H1 (cell line): Measurements from ENCODE around the gene SHROOM2. TPM values are rescaled to one million over a fixed set of nuclear protein-coding genes. Genes with fewer than 3 reads are reported as not detected.

Experiments used
- CTCF ChIA-PET: fragments of 300-600 bp; sonication (Branson Sonifier 250); formaldehyde crosslinking; loops from one replicate; lab custom pipeline; 2021; ENCODE audit not compliant: partially characterized antibody; lab: Charles Lee
- POLR2A ChIA-PET: fragments of 300-600 bp; sonication (Branson Sonifier 250); formaldehyde crosslinking; loops from one replicate; lab custom pipeline; 2021; ENCODE audit warnings: inconsistent platforms; ENCODE audit not compliant: partially characterized antibody; lab: Charles Lee
- DNase-seq, 2 experiments: peaks; one replicate each; pipeline versions ENCODE4 v3.0.0 to v3.0.0-alpha.2; 2010 to 2022; ENCODE audit warnings: low spot score in 2 of 2, low read depth in 1 of 2, mixed read lengths in 1 of 2
- FAIRE-seq: peaks from 2 replicates; lab custom pipeline; 2011; peaks lifted over from hg19 to GRCh38; lab: Jason Lieb, UNC
- H2AFZ ChIP-seq: 2 replicates; pipeline ENCODE4 v1.8.1; 2012; ENCODE audit warnings: low read length, inconsistent platforms
- H2AK5ac ChIP-seq: 2 replicates; pipeline ENCODE4 v1.6.1; 2013; ENCODE audit warnings: low read depth, low read length
- H2BK120ac ChIP-seq: replicated peaks from 2 replicates; pipeline ENCODE3; 2013; ENCODE audit warnings: low read depth, low read length, inconsistent platforms
- H2BK12ac ChIP-seq: 2 replicates; pipeline ENCODE4 v1.6.1; 2013; ENCODE audit warnings: low read depth, low read length
- H2BK15ac ChIP-seq: 2 replicates; pipeline ENCODE4 v1.6.1; 2013; ENCODE audit warnings: low read length
- H2BK20ac ChIP-seq: 2 replicates; pipeline ENCODE4 v1.6.1; 2013; ENCODE audit warnings: low read length
- H2BK5ac ChIP-seq: 2 replicates; pipeline ENCODE4 v1.6.1; 2013; ENCODE audit warnings: low read depth, low read length
- H3K14ac ChIP-seq: 2 replicates; pipeline ENCODE4 v1.6.1; 2013; ENCODE audit warnings: inconsistent platforms; ENCODE audit not compliant: insufficient read length
- H3K18ac ChIP-seq: 2 replicates; pipeline ENCODE4 v1.6.1; 2013; ENCODE audit warnings: low read length; ENCODE audit errors: extremely low read depth
- H3K23ac ChIP-seq: 2 replicates; pipeline ENCODE4 v1.6.1; 2013; ENCODE audit warnings: inconsistent platforms; ENCODE audit not compliant: insufficient read length
- H3K23me2 ChIP-seq: 2 replicates; pipeline ENCODE4 v1.6.1; 2013; ENCODE audit warnings: low read depth, low read length
- H3K27ac ChIP-seq: 2 replicates; pipeline ENCODE4 v1.6.1; 2011; ENCODE audit warnings: low read depth, low read length, inconsistent platforms
- H3K27me3 ChIP-seq, 4 experiments: replicated peaks in 1 of 4; 1 replicate in 1 of 4; 2 replicates in 3 of 4; pipeline versions ENCODE4 v1.6.1 to v1.8.1; 2011 to 2013; ENCODE audit warnings: low read length in 3 of 4, mild to moderate bottlenecking in 3 of 4, inconsistent platforms in 2 of 4, mixed read lengths in 2 of 4, moderate library complexity in 1 of 4; ENCODE audit not compliant: control insufficient read depth in 3 of 4, insufficient read depth in 3 of 4; ENCODE audit errors: extremely low read depth in 1 of 4
- H3K36me3 ChIP-seq, 4 experiments: 2 replicates each; pipeline versions ENCODE4 v1.6.1 to v1.8.1; 2011 to 2013; ENCODE audit warnings: mild to moderate bottlenecking in 4 of 4, low read length in 3 of 4, moderate library complexity in 2 of 4, control low read depth in 1 of 4, inconsistent platforms in 1 of 4; ENCODE audit not compliant: insufficient read depth in 4 of 4, control insufficient read depth in 2 of 4
- H3K4ac ChIP-seq: replicated peaks from 2 replicates; pipeline ENCODE3; 2013; ENCODE audit warnings: low read length, low read depth, mixed read lengths, inconsistent platforms; ENCODE audit not compliant: insufficient read length
- H3K4me1 ChIP-seq, 4 experiments: replicated peaks in 1 of 4; 1 replicate in 1 of 4; 2 replicates in 3 of 4; pipeline versions ENCODE4 v1.6.1 to v1.8.1; 2011 to 2013; ENCODE audit warnings: low read length in 3 of 4, inconsistent platforms in 2 of 4, mixed read lengths in 1 of 4; ENCODE audit not compliant: insufficient read depth in 4 of 4, control insufficient read depth in 3 of 4
- H3K4me2 ChIP-seq, 2 experiments: 2 replicates each; pipeline versions ENCODE4 v1.6.1 to v1.8.1; 2011 to 2013; ENCODE audit warnings: low read depth in 2 of 2, low read length in 2 of 2, control low read depth in 1 of 2, inconsistent platforms in 1 of 2, mild to moderate bottlenecking in 1 of 2; ENCODE audit not compliant: insufficient read depth in 1 of 2
- H3K4me3 ChIP-seq, 4 experiments: fragments of 200-600, 300-600 bp in 1 of 4; sonication (generic), shearing (Covaris generic), sonication (Bioruptor Twin) in 1 of 4; 2 replicates each; pipeline versions ENCODE4 v1.5.1 to v1.8.1; 2011 to 2016; ENCODE audit warnings: low read length in 4 of 4, low read depth in 3 of 4, control low read depth in 2 of 4, inconsistent platforms in 2 of 4, mild to moderate bottlenecking in 2 of 4, mixed read lengths in 1 of 4, moderate library complexity in 1 of 4; ENCODE audit not compliant: insufficient read depth in 2 of 4; ENCODE audit errors: extremely low read depth in 1 of 4
- H3K56ac ChIP-seq: replicated peaks from 2 replicates; pipeline ENCODE3; 2013; ENCODE audit warnings: low read depth, mild to moderate bottlenecking, mixed read lengths, low read length, inconsistent platforms; ENCODE audit not compliant: insufficient read length
- H3K79me1 ChIP-seq: 2 replicates; pipeline ENCODE4 v1.6.1; 2013; ENCODE audit warnings: low read depth, low read length, control low read depth
- H3K79me2 ChIP-seq, 2 experiments: 2 replicates each; pipeline versions ENCODE4 v1.6.1 to v1.8.1; 2012 to 2013; ENCODE audit warnings: low read length in 2 of 2, mild to moderate bottlenecking in 2 of 2, inconsistent platforms in 1 of 2; ENCODE audit not compliant: insufficient read depth in 2 of 2, control insufficient read depth in 1 of 2
- H3K9ac ChIP-seq, 4 experiments: replicated peaks in 1 of 4; 1 replicate in 1 of 4; 2 replicates in 3 of 4; pipeline versions ENCODE4 v1.6.1 to v1.8.1; 2011 to 2013; ENCODE audit warnings: low read depth in 3 of 4, low read length in 3 of 4, control low read depth in 2 of 4, mild to moderate bottlenecking in 2 of 4, moderate library complexity in 2 of 4, inconsistent platforms in 1 of 4; ENCODE audit errors: extremely low read depth in 1 of 4
- H3K9me3 ChIP-seq, 2 experiments: 2 replicates each; pipeline versions ENCODE4 v1.6.1 to v1.8.1; 2012 to 2013; ENCODE audit warnings: mild to moderate bottlenecking in 2 of 2, moderate library complexity in 2 of 2, control low read depth in 1 of 2, inconsistent platforms in 1 of 2, low read depth in 1 of 2, low read length in 1 of 2, mixed read lengths in 1 of 2; ENCODE audit not compliant: insufficient read depth in 2 of 2
- H4K20me1 ChIP-seq, 2 experiments: replicated peaks in 1 of 2; 2 replicates each; pipeline versions ENCODE3 to v1.8.1; 2011 to 2013; ENCODE audit warnings: inconsistent platforms in 2 of 2, low read length in 2 of 2, mild to moderate bottlenecking in 1 of 2; ENCODE audit not compliant: insufficient read depth in 2 of 2, control insufficient read depth in 1 of 2
- H4K5ac ChIP-seq: 2 replicates; pipeline ENCODE4 v1.6.1; 2013; ENCODE audit warnings: low read length, low read depth, mixed read lengths, inconsistent platforms; ENCODE audit not compliant: insufficient read length
- H4K8ac ChIP-seq: 2 replicates; pipeline ENCODE4 v1.8.0; 2013; ENCODE audit warnings: mild to moderate bottlenecking, moderate library complexity, low read length, inconsistent platforms; ENCODE audit not compliant: insufficient read depth; ENCODE audit errors: extremely low read depth
- H4K91ac ChIP-seq: replicated peaks from 2 replicates; pipeline ENCODE3; 2013; ENCODE audit warnings: low read length, mixed read lengths, inconsistent platforms; ENCODE audit not compliant: insufficient read length
- EP300 ChIP-seq, 2 experiments: IDR thresholded peaks; 1 replicate in 1 of 2; 2 replicates in 1 of 2; pipeline ENCODE4 v1.6.1; 2011 to 2012; ENCODE audit warnings: low read depth in 2 of 2, low read length in 2 of 2, mild to moderate bottlenecking in 2 of 2, borderline replicate concordance in 1 of 2, inconsistent platforms in 1 of 2, moderate library complexity in 1 of 2
- POLR2AphosphoS5 ChIP-seq: IDR thresholded peaks from 2 replicates; pipeline ENCODE4 v1.6.1; 2011; ENCODE audit warnings: low read depth, low read length
- TAF7 ChIP-seq: optimal IDR thresholded peaks from 2 replicates; pipeline ENCODE3; 2011; ENCODE audit warnings: low read depth, mild to moderate bottlenecking, inconsistent platforms, low read length, moderate library complexity, borderline replicate concordance
- WGBS, 2 experiments: shearing (Covaris generic) in 1 of 2; methylation state at CpG; one replicate each; pipeline versions ENCODE4 v1.1.6 to v1.1.7; 2013 to 2015; ENCODE audit warnings: low lambda C conversion rate in 2 of 2, mixed read lengths in 2 of 2, inconsistent platforms in 1 of 2, low coverage in 1 of 2, missing lambda C conversion rate in 1 of 2; ENCODE audit not compliant: insufficient replicate concordance in 2 of 2, insufficient coverage in 1 of 2, insufficient read length in 1 of 2; ENCODE audit errors: extremely low coverage in 1 of 2, missing lambda C conversion rate in 1 of 2; 5-methylcytosine and 5-hydroxymethylcytosine counted together
- polyA plus RNA-seq, 7 experiments: library from polyadenylated mRNA; depleted of rRNA in 3 of 7; stranded (reverse) in 5 of 7; unstranded in 2 of 7; fragments of >200 nt in 5 of 7; fragments of 200-250 nt in 2 of 7; gene quantifications; 1 replicate in 5 of 7; 2 replicates in 1 of 7; 4 replicates in 1 of 7; pipeline versions ENCODE4 v1.2.1 to v1.2.3, GENCODE V29; 2011 to 2013; ENCODE audit warnings: missing spikeins in 2 of 7, mixed read lengths in 2 of 7
- total RNA-seq: library from RNA; stranded (reverse); fragmentation: NEBNext Ultra II Directional; extraction: Animal tissue kit (Norgen Biotek cat#: 25700); gene quantifications from 2 replicates; pipeline ENCODE4 v1.2.1, GENCODE V29; 2021
- TF ChIP-seq, protein P1 (sequence below): IDR thresholded peaks from 2 replicates; pipeline ENCODE4 v1.6.1; 2012; ENCODE audit warnings: low read length, inconsistent platforms

SHROOM2 gene
- total and polyA plus RNA-seq, 2 of the 8 experiments (the other 6 are each of a cell fraction or from before 2014, with no cell fraction given), result 3.4 to 14.2 TPM

DNA sequence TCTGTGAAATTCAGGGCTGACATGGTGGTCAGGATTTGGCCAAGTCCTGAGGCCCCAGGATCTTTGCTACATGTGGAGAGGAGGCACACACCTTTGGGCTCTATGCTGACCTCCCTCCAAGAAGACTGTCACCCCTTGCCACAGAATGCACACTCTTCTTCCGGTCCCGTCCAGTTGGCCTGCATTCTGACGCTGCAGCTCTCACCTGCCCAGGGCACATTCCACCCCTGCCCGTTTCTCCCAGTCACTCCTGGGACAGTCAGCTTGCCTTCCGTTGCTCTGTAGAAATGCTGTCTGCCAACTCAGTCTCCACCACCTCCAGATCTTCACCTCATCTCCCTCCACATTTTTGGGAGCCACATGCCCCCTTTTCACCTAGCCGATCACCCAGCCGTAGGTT, 76.7 kb downstream of the SHROOM2 start:
- Histone ChIP-seq H3K27me3 (no peaks in the 10 kb centered on the region), H2BK5ac (no peak overlapping the region), H3K4me2 (no peak overlapping the region), H2BK15ac (no peak overlapping the region), H3K14ac (no peak overlapping the region), H4K91ac (no peak overlapping the region), H3K23me2 (no peaks in the 10 kb centered on the region), H2BK12ac (no peak overlapping the region), H2BK120ac (no peak overlapping the region), H4K5ac (no peak overlapping the region), H3K79me1 (no peaks in the 10 kb centered on the region), H3K36me3 (no peaks in the 10 kb centered on the region), H3K4me1 (peaks cover 1 to 10% (median 5%) of the 10 kb centered on the region in 4 experiments; a peak in 4 of 7 replicates), H4K20me1 (no peaks in the 10 kb centered on the region), H3K9ac (no peak overlapping the region), H2BK20ac (no peak overlapping the region), H3K27ac (no peak overlapping the region), H2AK5ac (no peak overlapping the region), H3K18ac (no peak overlapping the region), H3K4me3 (no peak overlapping the region), H3K23ac (no peak overlapping the region), H3K9me3 (no peaks in the 10 kb centered on the region), H3K79me2 (peaks cover 0 to 8% of the 10 kb centered on the region in 2 experiments; a peak in 1 of 4 replicates), H3K4ac (no peak overlapping the region), H3K56ac (no peak overlapping the region), H2AFZ (no peak overlapping the region), H4K8ac (no peak overlapping the region)
- POLR2A ChIA-PET, result no interaction called here
- CTCF ChIA-PET, result interaction anchor here (1.1 to 1.2 kb wide), 2 partner anchors 77 to 87 kb away, joined by 3 read pairs; no protein-coding TSS in a partner anchor
- no peak for TF ChIP-seq TAF7
- no peak for TF ChIP-seq EP300 (IDR thresholded peaks at IDR 0.05; ENCODE audit: borderline replicate concordance in 1 of 2, low read depth in 2 of 2, low read length in 2 of 2)
- no peak for TF ChIP-seq POLR2AphosphoS5
- TF ChIP-seq, protein P1, sequence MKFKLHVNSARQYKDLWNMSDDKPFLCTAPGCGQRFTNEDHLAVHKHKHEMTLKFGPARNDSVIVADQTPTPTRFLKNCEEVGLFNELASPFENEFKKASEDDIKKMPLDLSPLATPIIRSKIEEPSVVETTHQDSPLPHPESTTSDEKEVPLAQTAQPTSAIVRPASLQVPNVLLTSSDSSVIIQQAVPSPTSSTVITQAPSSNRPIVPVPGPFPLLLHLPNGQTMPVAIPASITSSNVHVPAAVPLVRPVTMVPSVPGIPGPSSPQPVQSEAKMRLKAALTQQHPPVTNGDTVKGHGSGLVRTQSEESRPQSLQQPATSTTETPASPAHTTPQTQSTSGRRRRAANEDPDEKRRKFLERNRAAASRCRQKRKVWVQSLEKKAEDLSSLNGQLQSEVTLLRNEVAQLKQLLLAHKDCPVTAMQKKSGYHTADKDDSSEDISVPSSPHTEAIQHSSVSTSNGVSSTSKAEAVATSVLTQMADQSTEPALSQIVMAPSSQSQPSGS, result no peak
- DNase-seq (no peak), FAIRE-seq (no peak)
- 92% methylated on average over 5 of the region's 7 CpGs; no CpG with 5 or more reads in 1 of the 2 experiments for WGBS, 2 experiments
